Stimulated activated CD4-positive, alpha-beta T cell treated with anti-CD3 and anti-CD28 coated beads, Interleukin-2, amount 100 ng/mL, for 4 hours (primary cell): ENCODE results near the gene GLB1L2.

Source experiments
- DNase-seq: peaks from one replicate; pipeline ENCODE4 v3.0.0-alpha.2; 2020; ENCODE audit warnings: low read depth

Gene GLB1L2

GRCh38 chr11:134387501-134387900 is 55.7 kb downstream of the GLB1L2 start:
- DNase-seq: no peak

- no peak for DNase-seq
Measured at GRCh38 chr11:134388590-134388989, 56.8 kb downstream of the GLB1L2 start.

DNA sequence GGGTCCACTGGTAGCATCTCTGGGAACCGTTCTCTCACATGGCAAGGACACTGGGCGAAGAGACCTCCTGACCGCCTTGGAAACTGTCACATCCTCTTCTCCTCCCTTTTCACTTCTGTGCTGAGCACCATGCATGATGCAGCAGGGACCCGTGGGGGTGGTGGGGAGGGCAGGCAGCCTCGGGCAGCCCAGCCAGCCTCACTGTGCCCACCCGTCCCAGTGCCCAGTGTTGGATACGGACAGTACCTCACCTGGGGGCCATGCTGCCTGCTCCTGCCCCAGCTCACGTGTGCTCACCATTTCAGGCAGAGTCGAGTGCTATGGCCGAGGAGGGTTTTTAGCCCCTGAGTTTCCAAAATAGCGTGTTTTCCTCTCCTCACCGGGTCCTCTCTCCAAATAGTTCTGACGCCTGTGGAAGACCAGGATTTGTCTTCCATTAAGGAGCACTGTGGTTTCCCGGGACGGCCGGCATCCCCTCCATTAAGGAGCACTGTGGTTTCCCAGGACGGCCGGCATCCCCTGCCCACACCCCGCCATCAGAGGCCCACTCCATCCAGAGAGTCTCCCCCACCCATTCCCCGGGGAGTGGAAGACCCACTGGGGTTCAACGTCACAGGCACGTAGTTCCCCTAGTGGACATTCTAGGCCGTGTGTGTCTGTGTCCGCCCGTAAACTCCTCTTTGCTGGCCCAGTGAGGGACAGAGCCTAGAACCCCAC is 57.8 kb downstream of the GLB1L2 start:
- DNase-seq: no peak

- no peak for DNase-seq
Measured at GRCh38 chr11:134390706-134391569, 59.1 kb downstream of the GLB1L2 start.

GRCh38 chr11:134391656-134392055 is 59.9 kb downstream of the GLB1L2 start:
- DNase-seq: no peak

DNA sequence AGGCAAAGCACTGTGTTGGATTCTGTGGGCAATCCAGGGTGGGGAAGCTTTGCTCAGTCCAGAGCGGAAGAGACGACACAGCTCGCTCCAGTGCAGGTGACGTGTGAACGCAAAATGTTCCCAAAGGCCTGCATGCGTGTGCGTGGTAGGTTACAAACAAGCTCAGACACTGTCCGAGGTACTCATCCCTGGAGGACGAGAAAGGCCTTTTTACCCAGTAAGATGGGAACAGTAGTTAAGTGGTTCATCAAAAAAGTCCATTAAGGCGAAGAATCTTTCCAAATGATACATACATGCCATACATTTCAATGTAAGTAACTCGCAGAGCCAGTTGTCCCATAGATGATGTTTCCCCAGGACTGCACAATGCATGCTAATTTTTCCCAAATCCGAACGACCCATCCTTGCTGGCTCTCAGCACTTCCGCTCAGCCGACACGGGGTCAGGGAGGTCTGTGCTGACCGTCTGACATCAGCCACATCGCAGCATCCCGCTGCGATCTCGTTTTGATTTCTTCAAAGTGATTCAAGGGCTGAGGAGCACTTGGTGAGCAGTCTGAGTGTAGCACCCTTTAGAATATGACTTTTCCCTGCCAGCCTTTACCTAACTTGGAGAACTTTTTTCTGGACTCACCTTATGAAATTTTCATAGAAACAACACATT is 61.3 kb downstream of the GLB1L2 start:
- DNase-seq: no peak

DNA sequence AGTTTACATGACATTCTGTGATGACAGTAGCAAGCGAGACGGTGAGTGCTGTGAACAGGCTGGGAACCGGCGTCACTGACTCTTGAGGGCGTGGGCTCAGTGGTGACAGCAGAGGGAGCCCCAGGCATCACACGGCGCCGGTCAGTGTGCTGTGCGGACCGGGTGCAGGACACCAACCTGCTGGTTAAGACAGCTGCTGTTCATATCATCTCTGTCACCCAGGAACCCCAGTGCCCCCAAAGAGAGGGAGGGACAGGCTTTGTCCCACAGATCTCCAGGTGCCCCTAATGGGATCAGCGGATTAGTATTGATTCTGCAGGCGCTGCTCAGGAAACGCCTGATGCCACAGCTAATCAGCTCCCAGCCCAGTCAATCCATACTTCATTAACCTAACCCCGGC is 61.9 kb downstream of the GLB1L2 start:
- no peak for DNase-seq

DNA sequence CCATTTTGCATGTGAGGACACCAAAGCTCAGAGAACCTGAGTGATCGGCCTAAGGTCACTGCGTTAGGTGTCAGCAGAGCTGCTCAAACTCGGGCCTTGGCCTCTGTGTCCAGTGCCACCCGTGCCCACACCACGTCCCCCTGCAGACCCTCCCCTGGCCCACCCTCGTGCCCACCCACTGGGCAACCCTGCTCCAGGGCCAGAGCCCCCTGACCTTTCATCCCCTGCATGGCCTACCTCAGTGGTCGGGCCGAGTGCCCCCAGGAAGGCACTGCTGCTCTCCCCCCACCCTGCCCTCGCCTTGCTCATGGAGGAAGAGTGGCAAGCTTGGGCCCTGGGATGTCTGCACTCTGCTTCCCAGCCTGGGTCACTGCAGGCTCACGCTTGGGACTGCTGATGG is 62.5 kb downstream of the GLB1L2 start:
- no peak for DNase-seq

DNA sequence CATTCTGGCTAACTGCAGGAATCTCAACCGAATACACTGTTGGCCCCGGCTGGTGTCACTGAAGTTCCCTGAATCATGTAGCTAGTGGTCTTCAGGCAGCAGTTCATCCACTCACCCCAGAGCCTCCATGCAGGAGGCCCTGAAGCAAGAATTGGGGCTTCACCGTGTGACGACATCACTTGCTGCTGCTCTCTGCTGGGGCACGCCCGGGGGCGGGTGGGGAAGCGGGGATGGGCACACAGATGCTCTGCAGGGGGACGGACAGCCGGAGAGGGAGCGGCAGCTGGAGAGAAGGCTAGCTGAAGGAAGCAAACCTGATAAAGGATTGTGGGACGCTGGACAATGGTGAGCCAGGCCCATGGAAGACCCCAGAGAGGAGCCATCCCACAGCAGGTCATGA is 63.2 kb downstream of the GLB1L2 start:
- no peak for DNase-seq

- no peak for DNase-seq
Measured at GRCh38 chr11:134397304-134398078, 65.7 kb downstream of the GLB1L2 start.

GRCh38 chr11:134398079-134398444 is 66.3 kb downstream of the GLB1L2 start:
- no peak for DNase-seq

DNA sequence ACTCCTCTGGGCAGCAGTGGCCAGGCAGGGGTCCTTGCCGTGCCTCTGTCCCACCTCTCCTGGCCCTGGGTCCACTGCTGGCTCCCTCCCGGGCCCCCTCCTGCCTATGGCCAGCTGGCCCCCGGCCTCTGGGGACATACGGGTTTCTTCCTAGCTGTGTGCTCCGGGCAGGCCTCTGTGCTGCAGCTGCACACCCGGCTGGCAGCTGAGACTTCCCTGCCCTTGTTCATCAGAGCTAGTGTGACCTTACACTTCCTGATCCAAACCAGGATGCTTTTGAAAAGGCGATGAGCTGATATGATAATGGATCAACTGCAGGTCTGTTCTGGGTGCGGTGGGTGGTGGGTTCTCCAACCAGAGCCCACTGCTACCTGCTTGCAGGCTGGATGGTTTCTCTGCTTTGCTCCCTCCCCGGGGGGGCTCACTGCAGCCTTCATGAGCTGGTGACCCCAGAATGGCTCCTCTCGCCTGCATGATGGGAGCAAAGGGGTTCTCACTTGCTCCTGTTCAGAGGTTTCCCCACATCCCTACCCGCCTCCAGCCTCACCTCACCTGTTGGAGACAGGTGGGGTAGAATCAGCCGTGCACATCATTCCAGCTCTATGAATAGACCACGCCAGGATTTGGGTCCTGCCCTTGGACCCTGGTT is 67.0 kb downstream of the GLB1L2 start:
- no peak for DNase-seq

DNA sequence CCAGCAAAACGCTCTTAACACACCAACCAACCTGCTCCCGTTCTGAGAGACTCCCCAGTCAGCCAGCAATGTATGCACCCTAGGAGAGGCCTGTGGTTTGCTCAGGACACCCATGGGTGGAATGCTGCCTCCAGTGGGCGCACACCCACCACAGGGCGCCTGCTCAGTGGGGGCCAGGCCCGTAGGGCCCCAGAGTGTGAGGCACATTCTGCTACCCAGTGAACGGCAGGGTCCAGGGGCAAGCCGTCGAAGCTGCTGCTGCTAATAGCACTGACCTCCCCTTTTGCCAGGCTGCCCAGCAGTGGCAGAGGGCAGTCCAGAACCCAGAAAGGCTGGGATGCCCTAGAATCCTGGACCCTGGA is 67.5 kb downstream of the GLB1L2 start:
- DNase-seq: no peak

GRCh38 chr11:134399996-134400395 is 68.2 kb downstream of the GLB1L2 start:
- DNase-seq: no peak

- no peak for DNase-seq
Measured at GRCh38 chr11:134401825-134402809, 70.3 kb downstream of the GLB1L2 start.

DNA sequence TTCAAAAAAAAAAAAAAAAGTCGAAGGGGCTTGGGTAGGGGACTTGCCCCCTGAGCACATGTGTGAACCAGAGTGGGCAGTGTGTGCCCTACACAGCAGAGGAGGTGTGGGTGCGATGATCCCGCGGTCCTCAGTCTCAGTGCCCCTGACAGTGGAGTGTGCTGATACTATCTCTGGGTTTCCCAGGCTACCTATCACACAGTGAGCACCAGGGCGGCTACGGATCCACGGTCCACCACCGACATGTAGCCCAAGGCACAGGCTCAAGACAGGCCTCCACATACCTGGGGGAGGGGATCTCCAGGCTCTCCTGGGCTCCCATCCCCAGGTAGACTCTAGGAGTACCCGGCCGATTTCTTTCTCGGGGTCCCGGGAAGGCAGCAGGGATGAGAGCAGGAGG is 71.1 kb downstream of the GLB1L2 start:
- no peak for DNase-seq

GRCh38 chr11:134404575-134405341 is 73.0 kb downstream of the GLB1L2 start:
- DNase-seq: no peak

DNA sequence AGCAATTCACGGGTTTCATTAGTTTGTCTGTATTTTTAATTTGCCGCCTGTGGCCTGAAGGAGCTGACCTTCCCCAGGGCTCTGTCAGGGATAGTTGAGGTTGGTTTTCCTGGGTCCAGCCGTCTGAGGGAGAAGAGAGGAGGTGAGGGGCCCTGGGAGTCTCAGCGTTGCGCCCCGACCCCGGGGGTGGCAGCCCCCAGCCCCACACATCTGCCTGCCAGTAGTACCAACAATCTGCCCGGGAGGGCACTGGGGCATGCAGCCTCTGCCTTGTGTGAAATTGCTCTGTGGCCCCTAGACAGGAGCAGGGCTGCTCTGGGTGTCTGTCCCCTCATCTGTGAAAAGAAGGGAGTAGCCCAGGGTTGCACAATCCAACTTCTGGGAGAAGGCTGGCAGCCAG is 73.6 kb downstream of the GLB1L2 start:
- DNase-seq: no peak

DNA sequence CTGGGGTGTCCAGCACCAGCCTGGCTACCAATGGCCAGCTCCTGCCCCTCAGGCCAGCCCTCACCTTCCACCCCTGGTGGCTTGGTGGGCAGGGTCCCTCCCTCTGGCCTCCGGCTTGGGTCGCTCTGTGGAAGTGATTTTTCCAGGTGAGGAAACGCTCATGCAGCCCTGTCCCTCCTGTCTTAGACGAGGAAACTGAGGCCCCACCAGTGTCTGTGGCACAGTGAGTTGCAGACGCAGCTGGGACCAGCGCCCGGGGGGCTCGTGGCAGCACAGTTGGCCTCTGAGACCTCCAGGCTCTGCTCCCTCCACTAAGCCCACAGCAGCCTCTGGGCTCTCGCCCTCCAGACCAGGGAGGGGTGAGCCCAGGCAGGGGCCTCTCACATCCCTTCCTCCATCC is 74.1 kb downstream of the GLB1L2 start:
- no peak for DNase-seq
